Astrocyte (in vitro differentiated cells and primary cell): ENCODE measurements around the gene RBPJL. TPM values are rescaled to one million over a fixed set of nuclear protein-coding genes. Genes with fewer than 3 reads are reported as not detected.

Source experiments
- DNase-seq: peaks from one replicate; pipeline ENCODE4 v3.0.0-alpha.2; 2010; ENCODE audit warnings: low read depth
- FAIRE-seq: peaks from 2 replicates; lab custom pipeline; 2011; peaks lifted over from hg19 to GRCh38; lab: Jason Lieb, UNC
- H2AFZ ChIP-seq: 2 replicates; pipeline ENCODE4 v1.6.0; 2012; ENCODE audit warnings: low read depth, low read length, inconsistent platforms
- H3K27ac ChIP-seq: 2 replicates; pipeline ENCODE4 v1.5.1; 2011; ENCODE audit warnings: low read depth, low read length, inconsistent platforms
- H3K27me3 ChIP-seq: 2 replicates; pipeline ENCODE4 v1.6.0; 2011; ENCODE audit warnings: low read length, inconsistent platforms; ENCODE audit not compliant: insufficient read depth
- H3K36me3 ChIP-seq: 2 replicates; pipeline ENCODE4 v1.5.1; 2011; ENCODE audit warnings: low read length, inconsistent platforms; ENCODE audit not compliant: insufficient read depth
- H3K4me1 ChIP-seq: 2 replicates; pipeline ENCODE4 v1.5.1; 2011; ENCODE audit warnings: low read length, inconsistent platforms; ENCODE audit not compliant: insufficient read depth
- H3K4me2 ChIP-seq: 2 replicates; pipeline ENCODE4 v1.6.0; 2012; ENCODE audit warnings: low read length, inconsistent platforms
- H3K4me3 ChIP-seq: 2 replicates; pipeline ENCODE4 v1.5.1; 2011; ENCODE audit warnings: low read depth, mild to moderate bottlenecking, low read length, inconsistent platforms; ENCODE audit not compliant: insufficient read depth
- H3K79me2 ChIP-seq: 2 replicates; pipeline ENCODE4 v1.6.0; 2012; ENCODE audit warnings: mild to moderate bottlenecking, low read length, inconsistent platforms; ENCODE audit not compliant: insufficient read depth
- H3K9ac ChIP-seq: 2 replicates; pipeline ENCODE4 v1.6.0; 2012; ENCODE audit warnings: mild to moderate bottlenecking, low read length, inconsistent platforms
- H3K9me3 ChIP-seq: 2 replicates; pipeline ENCODE4 v1.5.1; 2012; ENCODE audit warnings: low read depth, mild to moderate bottlenecking, low read length, inconsistent platforms; ENCODE audit not compliant: insufficient read depth
- H4K20me1 ChIP-seq: 2 replicates; pipeline ENCODE4 v1.6.0; 2012; ENCODE audit warnings: low read length, inconsistent platforms; ENCODE audit not compliant: insufficient read depth
- H3K27ac Mint-ChIP-seq: one replicate; pipeline ENCODE4 v1.8.0; 2021; ENCODE audit warnings: mild to moderate bottlenecking, mixed read lengths; ENCODE audit not compliant: unreplicated experiment
- H3K27me3 Mint-ChIP-seq: one replicate; pipeline ENCODE4 v1.8.0; 2021; ENCODE audit warnings: low read depth, mixed read lengths; ENCODE audit not compliant: unreplicated experiment
- H3K36me3 Mint-ChIP-seq: one replicate; pipeline ENCODE4 v1.8.0; 2021; ENCODE audit warnings: low read depth, mixed read lengths; ENCODE audit not compliant: unreplicated experiment
- H3K4me1 Mint-ChIP-seq: one replicate; pipeline ENCODE4 v1.8.0; 2021; ENCODE audit warnings: low read depth, mixed read lengths; ENCODE audit not compliant: unreplicated experiment
- H3K4me3 Mint-ChIP-seq: one replicate; pipeline ENCODE4 v1.8.0; 2021; ENCODE audit warnings: mild to moderate bottlenecking, moderate library complexity, mixed read lengths; ENCODE audit not compliant: unreplicated experiment
- H3K9me3 Mint-ChIP-seq: one replicate; pipeline ENCODE4 v1.8.0; 2021; ENCODE audit warnings: mild to moderate bottlenecking, mixed read lengths; ENCODE audit not compliant: unreplicated experiment
- EZH2 ChIP-seq: IDR thresholded peaks from 2 replicates; pipeline ENCODE4 v1.6.1; 2012; ENCODE audit warnings: mild to moderate bottlenecking, low read length, inconsistent platforms; ENCODE audit not compliant: insufficient read depth
- total RNA-seq: library from RNA; stranded (reverse); gene quantifications from 2 replicates; pipeline ENCODE4 v1.2.1, GENCODE V29; 2021
- TF ChIP-seq, protein P1 (sequence below): IDR thresholded peaks from 2 replicates; pipeline ENCODE4 v1.5.1; 2011; ENCODE audit warnings: low read depth, mild to moderate bottlenecking, inconsistent platforms, low read length, moderate library complexity; ENCODE audit not compliant: insufficient read depth

RBPJL gene
- total RNA-seq, 1 donor from 2014 or later: not detected

DNA sequence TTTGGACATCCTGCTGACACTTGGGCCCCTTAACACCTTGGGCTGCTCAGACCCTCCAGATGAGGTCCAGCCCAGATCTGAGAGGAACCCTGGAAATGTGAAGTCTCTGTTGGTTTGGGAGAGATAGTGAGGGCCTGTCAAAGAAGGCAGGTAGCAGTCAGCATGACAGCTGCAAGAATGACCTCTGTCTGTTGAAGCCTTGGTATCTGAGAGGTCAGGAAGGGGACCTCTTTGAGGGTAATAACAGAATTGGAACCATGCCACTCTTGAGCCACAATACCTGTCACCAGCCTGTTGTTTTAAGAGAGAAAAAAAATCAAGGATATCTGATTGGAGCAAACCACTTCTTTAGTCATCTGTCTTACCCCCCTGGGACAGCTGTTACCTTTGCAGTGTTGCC, 60.5 kb downstream of the RBPJL start:
- no peak for FAIRE-seq
- Mint-ChIP-seq H3K9me3 (no peaks in the 10 kb centered on the region), H3K4me3 (no peak overlapping the region), H3K4me1 (peaks cover 5% of the 10 kb centered on the region), H3K27me3 (no peaks in the 10 kb centered on the region), H3K36me3 (peaks cover 9% of the 10 kb centered on the region), H3K27ac (no peak overlapping the region)
- Histone ChIP-seq H4K20me1 (peaks cover 23% of the 10 kb centered on the region), H3K4me3 (no peak overlapping the region), H3K4me2 (no peak overlapping the region), H3K27me3 (no peaks in the 10 kb centered on the region), H3K4me1 (peaks cover 10% of the 10 kb centered on the region), H2AFZ (no peak overlapping the region), H3K79me2 (peaks cover 28% of the 10 kb centered on the region), H3K9me3 (no peaks in the 10 kb centered on the region), H3K36me3 (peaks cover 13% of the 10 kb centered on the region), H3K9ac (no peak overlapping the region), H3K27ac (no peak overlapping the region)
- TF ChIP-seq, protein P1, sequence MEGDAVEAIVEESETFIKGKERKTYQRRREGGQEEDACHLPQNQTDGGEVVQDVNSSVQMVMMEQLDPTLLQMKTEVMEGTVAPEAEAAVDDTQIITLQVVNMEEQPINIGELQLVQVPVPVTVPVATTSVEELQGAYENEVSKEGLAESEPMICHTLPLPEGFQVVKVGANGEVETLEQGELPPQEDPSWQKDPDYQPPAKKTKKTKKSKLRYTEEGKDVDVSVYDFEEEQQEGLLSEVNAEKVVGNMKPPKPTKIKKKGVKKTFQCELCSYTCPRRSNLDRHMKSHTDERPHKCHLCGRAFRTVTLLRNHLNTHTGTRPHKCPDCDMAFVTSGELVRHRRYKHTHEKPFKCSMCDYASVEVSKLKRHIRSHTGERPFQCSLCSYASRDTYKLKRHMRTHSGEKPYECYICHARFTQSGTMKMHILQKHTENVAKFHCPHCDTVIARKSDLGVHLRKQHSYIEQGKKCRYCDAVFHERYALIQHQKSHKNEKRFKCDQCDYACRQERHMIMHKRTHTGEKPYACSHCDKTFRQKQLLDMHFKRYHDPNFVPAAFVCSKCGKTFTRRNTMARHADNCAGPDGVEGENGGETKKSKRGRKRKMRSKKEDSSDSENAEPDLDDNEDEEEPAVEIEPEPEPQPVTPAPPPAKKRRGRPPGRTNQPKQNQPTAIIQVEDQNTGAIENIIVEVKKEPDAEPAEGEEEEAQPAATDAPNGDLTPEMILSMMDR: no peak
- no peak for TF ChIP-seq EZH2
- no peak for DNase-seq

Other genes with a start within 250 kb of the RBPJL start
- 2.2 and 2.3 TPM in 2 replicates for gene KCNS1, start 205.7 kb upstream of the RBPJL start, total RNA-seq
- gene WFDC5, start 191.7 kb upstream of the RBPJL start, total RNA-seq: not detected in 2 replicates
- gene WFDC12, start 182.4 kb upstream of the RBPJL start, total RNA-seq: not detected in 2 replicates
- not detected in 2 replicates for gene PI3, start 131.9 kb upstream of the RBPJL start, total RNA-seq
- gene SEMG1, start 99.8 kb upstream of the RBPJL start, total RNA-seq: not detected in 2 replicates
- not detected in 2 replicates for gene SEMG2, start 85.5 kb upstream of the RBPJL start, total RNA-seq
- gene SLPI, start 52.3 kb upstream of the RBPJL start, total RNA-seq: 0.41 TPM in 1 of 2 replicates, not detected in the other
- 0.19 and 0.20 TPM in 2 replicates for gene MATN4, start 1.5 kb downstream of the RBPJL start, total RNA-seq
- 125 and 135 TPM in 2 replicates for gene SDC4, start 41.6 kb downstream of the RBPJL start, total RNA-seq
- 20.4 and 25.2 TPM in 2 replicates for gene SYS1, start 56.3 kb downstream of the RBPJL start, total RNA-seq
- gene TP53TG5, start 71.5 kb downstream of the RBPJL start, total RNA-seq: not detected in 2 replicates
- 10.7 and 11.3 TPM in 2 replicates for gene DBNDD2, start 101.4 kb downstream of the RBPJL start, total RNA-seq
- 83.7 and 91.4 TPM in 2 replicates for gene PIGT, start 109.3 kb downstream of the RBPJL start, total RNA-seq
- 2.4 and 4.1 TPM in 2 replicates for gene WFDC2, start 162.9 kb downstream of the RBPJL start, total RNA-seq
- gene SPINT3, start 208.8 kb downstream of the RBPJL start, total RNA-seq: not detected in 2 replicates
- gene WFDC6, start 232.6 kb downstream of the RBPJL start, total RNA-seq: not detected in 2 replicates
- gene EPPIN, start 240.6 kb downstream of the RBPJL start, total RNA-seq: not detected in 2 replicates